ENCODE results near the gene AIMP2.
"Not testable (repeated sequence)": the region's sequence is repeated elsewhere in the genome, so short reads cannot be mapped to it uniquely, and the experiment has no call there.

GRCh38 chr7:5987061-5987460 lies 22.0 kb upstream of the AIMP2 start:
- TF ChIP-seq, protein P1, sequence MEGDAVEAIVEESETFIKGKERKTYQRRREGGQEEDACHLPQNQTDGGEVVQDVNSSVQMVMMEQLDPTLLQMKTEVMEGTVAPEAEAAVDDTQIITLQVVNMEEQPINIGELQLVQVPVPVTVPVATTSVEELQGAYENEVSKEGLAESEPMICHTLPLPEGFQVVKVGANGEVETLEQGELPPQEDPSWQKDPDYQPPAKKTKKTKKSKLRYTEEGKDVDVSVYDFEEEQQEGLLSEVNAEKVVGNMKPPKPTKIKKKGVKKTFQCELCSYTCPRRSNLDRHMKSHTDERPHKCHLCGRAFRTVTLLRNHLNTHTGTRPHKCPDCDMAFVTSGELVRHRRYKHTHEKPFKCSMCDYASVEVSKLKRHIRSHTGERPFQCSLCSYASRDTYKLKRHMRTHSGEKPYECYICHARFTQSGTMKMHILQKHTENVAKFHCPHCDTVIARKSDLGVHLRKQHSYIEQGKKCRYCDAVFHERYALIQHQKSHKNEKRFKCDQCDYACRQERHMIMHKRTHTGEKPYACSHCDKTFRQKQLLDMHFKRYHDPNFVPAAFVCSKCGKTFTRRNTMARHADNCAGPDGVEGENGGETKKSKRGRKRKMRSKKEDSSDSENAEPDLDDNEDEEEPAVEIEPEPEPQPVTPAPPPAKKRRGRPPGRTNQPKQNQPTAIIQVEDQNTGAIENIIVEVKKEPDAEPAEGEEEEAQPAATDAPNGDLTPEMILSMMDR (conservative IDR thresholded peaks at IDR 0.05; ENCODE audit: low read depth, low read length) = not testable (repeated sequence)
- TF ChIP-seq POLR2A (IDR thresholded peaks at IDR 0.05; ENCODE audit: low read depth, low read length); RAD21 (IDR thresholded peaks at IDR 0.05; ENCODE audit: low read length); MAZ (IDR thresholded peaks at IDR 0.05; ENCODE audit: borderline replicate concordance, low read depth, low read length); SMC3 (IDR thresholded peaks at IDR 0.05; ENCODE audit: low read depth, low read length); MAFK (IDR thresholded peaks at IDR 0.05; ENCODE audit: low read depth, low read length); RCOR1 (IDR thresholded peaks at IDR 0.05; ENCODE audit: insufficient replicate concordance, low read length); BHLHE40 (IDR thresholded peaks at IDR 0.05; ENCODE audit: low read depth, low read length); USF2 (IDR thresholded peaks at IDR 0.05; ENCODE audit: low read depth, low read length); MXI1 (IDR thresholded peaks at IDR 0.05; ENCODE audit: borderline replicate concordance, low read depth, low read length): not testable (repeated sequence)
